IMR-90 (cell line): Measurements from ENCODE around the gene KRTAP29-1. TPM values are rescaled to one million over a fixed set of nuclear protein-coding genes. Genes with fewer than 3 reads are reported as not detected.

Source experiments
- ATAC-seq: fragments of 200-7000 bp; cut with Tn5 transposase; 2 replicates; pipeline ENCODE4 v1.9.1; 2020; ENCODE audit warnings: low read depth, mild to moderate bottlenecking, moderate library complexity
- BruUV-seq: library from RNA; stranded (reverse); fragments of 400-500 nt; replicated peaks from 2 replicates; lab custom pipeline; 2021; lab: Mats Ljungman, UMichigan
- CTCF ChIA-PET: fragments of 300-600 bp; formaldehyde crosslinking; extraction: SDS; loops from one replicate; lab custom pipeline; 2021; ENCODE audit warnings: antibody characterized with exemption; lab: Yijun Ruan, JAX
- POLR2A ChIA-PET: fragments of 300-600 bp; sonication (Branson Sonifier 250); formaldehyde crosslinking; loops from one replicate; lab custom pipeline; 2022; ENCODE audit warnings: antibody characterized with exemption; ENCODE audit not compliant: unreplicated experiment; lab: Charles Lee
- DNase-seq: peaks from one replicate; pipeline ENCODE4 v3.0.0; 2013
- H2AFZ ChIP-seq: replicated peaks from 2 replicates; pipeline ENCODE3; 2013; ENCODE audit warnings: low read length, mild to moderate bottlenecking; ENCODE audit not compliant: poor library complexity
- H2AK5ac ChIP-seq: 2 replicates; pipeline ENCODE4 v1.6.1; 2013; ENCODE audit warnings: low read depth, low read length, inconsistent platforms
- H2AK9ac ChIP-seq: replicated peaks from 2 replicates; pipeline ENCODE3; 2013; ENCODE audit warnings: mild to moderate bottlenecking, low read depth, low read length, moderate library complexity; ENCODE audit not compliant: poor library complexity
- H2BK120ac ChIP-seq: 2 replicates; pipeline ENCODE4 v1.6.1; 2013; ENCODE audit warnings: low read depth, low read length, inconsistent platforms
- H2BK15ac ChIP-seq: 3 replicates; pipeline ENCODE4 v1.6.1; 2013; ENCODE audit warnings: low read depth, low read length, inconsistent platforms
- H2BK20ac ChIP-seq: 2 replicates; pipeline ENCODE4 v1.6.1; 2013; ENCODE audit warnings: low read depth, mild to moderate bottlenecking, inconsistent platforms, low read length, moderate library complexity
- H2BK5ac ChIP-seq: 2 replicates; pipeline ENCODE4 v1.6.1; 2013; ENCODE audit warnings: mild to moderate bottlenecking, low read depth, low read length, inconsistent platforms; ENCODE audit not compliant: poor library complexity, severe bottlenecking
- H3K14ac ChIP-seq: replicated peaks from 2 replicates; pipeline ENCODE4 v1.6.1; 2013; ENCODE audit warnings: low read depth, low read length, inconsistent platforms
- H3K18ac ChIP-seq: 2 replicates; pipeline ENCODE4 v1.6.1; 2013; ENCODE audit warnings: low read depth, low read length, control low read depth
- H3K23ac ChIP-seq: 2 replicates; pipeline ENCODE4 v1.6.1; 2013; ENCODE audit warnings: low read depth, low read length, inconsistent platforms
- H3K27ac ChIP-seq: 2 replicates; pipeline ENCODE4 v1.5.1; 2013; ENCODE audit warnings: mild to moderate bottlenecking, control low read depth, low read length; ENCODE audit not compliant: insufficient read depth
- H3K27me3 ChIP-seq: 2 replicates; pipeline ENCODE4 v1.6.1; 2013; ENCODE audit warnings: low read length; ENCODE audit not compliant: control insufficient read depth, insufficient read depth
- H3K36me3 ChIP-seq: 2 replicates; pipeline ENCODE4 v1.6.1; 2013; ENCODE audit warnings: low read length, mixed read lengths; ENCODE audit not compliant: control insufficient read depth, insufficient read depth
- H3K4ac ChIP-seq: 2 replicates; pipeline ENCODE4 v1.6.1; 2013; ENCODE audit warnings: low read depth, low read length, inconsistent platforms
- H3K4me1 ChIP-seq: 2 replicates; pipeline ENCODE4 v1.6.1; 2013; ENCODE audit warnings: low read length, mixed read lengths; ENCODE audit not compliant: control insufficient read depth, insufficient read depth
- H3K4me2 ChIP-seq: 2 replicates; pipeline ENCODE4 v1.6.1; 2013; ENCODE audit warnings: low read depth, mild to moderate bottlenecking, control low read depth, low read length, moderate library complexity
- H3K4me3 ChIP-seq: 2 replicates; pipeline ENCODE4 v1.5.1; 2013; ENCODE audit warnings: low read depth, mild to moderate bottlenecking, control low read depth, low read length, moderate library complexity; ENCODE audit not compliant: insufficient read depth
- H3K56ac ChIP-seq: 2 replicates; pipeline ENCODE4 v1.6.1; 2013; ENCODE audit warnings: low read length, inconsistent platforms; ENCODE audit not compliant: insufficient read depth; ENCODE audit errors: extremely low read depth
- H3K79me1 ChIP-seq, 2 experiments: 2 replicates each; pipeline ENCODE4 v1.6.1; 2013; ENCODE audit warnings: low read length in 2 of 2, inconsistent platforms in 1 of 2, low read depth in 1 of 2
- H3K9ac ChIP-seq: 2 replicates; pipeline ENCODE4 v1.6.1; 2013; ENCODE audit warnings: low read depth, low read length, control low read depth
- H3K9me1 ChIP-seq: 2 replicates; pipeline ENCODE4 v1.6.1; 2013; ENCODE audit warnings: low read length, inconsistent platforms; ENCODE audit not compliant: insufficient read depth
- H3K9me3 ChIP-seq: 2 replicates; pipeline ENCODE4 v1.6.1; 2013; ENCODE audit warnings: low read length; ENCODE audit not compliant: control insufficient read depth, insufficient read depth
- H4K20me1 ChIP-seq: 2 replicates; pipeline ENCODE4 v1.6.1; 2013; ENCODE audit warnings: low read length, inconsistent platforms; ENCODE audit not compliant: insufficient read depth
- H4K5ac ChIP-seq: 2 replicates; pipeline ENCODE4 v1.6.1; 2013; ENCODE audit warnings: mild to moderate bottlenecking, low read depth, low read length, control low read depth
- H4K8ac ChIP-seq, 2 experiments: 2 replicates each; pipeline ENCODE4 v1.6.1; 2013; ENCODE audit warnings: low read depth in 2 of 2, low read length in 2 of 2, control low read depth in 1 of 2, inconsistent platforms in 1 of 2
- H4K91ac ChIP-seq: 2 replicates; pipeline ENCODE4 v1.6.1; 2013; ENCODE audit warnings: low read depth, low read length, inconsistent platforms; ENCODE audit not compliant: insufficient read depth
- BHLHE40 ChIP-seq: fragments of 150-350 bp; IDR thresholded peaks from 2 replicates; pipeline ENCODE4 v1.6.1; 2016; ENCODE audit warnings: mild to moderate bottlenecking, low read depth, low read length
- CEBPB ChIP-seq: IDR thresholded peaks from 2 replicates; pipeline ENCODE4 v1.6.1; 2012; ENCODE audit warnings: low read depth, low read length, improper control_type of control experiment
- CHD1 ChIP-seq: IDR thresholded peaks from 2 replicates; pipeline ENCODE4 v1.6.1; 2012; ENCODE audit warnings: low read depth, low read length, improper control_type of control experiment
- ELK1 ChIP-seq: fragments of 150-350 bp; IDR thresholded peaks from 2 replicates; pipeline ENCODE4 v1.6.1; 2016; ENCODE audit warnings: low read depth, mild to moderate bottlenecking, low read length, moderate library complexity, borderline replicate concordance
- FOS ChIP-seq: fragments of 150-350 bp; IDR thresholded peaks from 2 replicates; pipeline ENCODE4 v1.6.1; 2016; ENCODE audit warnings: low read depth, low read length
- MAFK ChIP-seq: IDR thresholded peaks from 2 replicates; pipeline ENCODE4 v1.6.1; 2012; ENCODE audit warnings: low read depth, low read length, improper control_type of control experiment
- MAZ ChIP-seq: IDR thresholded peaks from 2 replicates; pipeline ENCODE4 v1.6.1; 2012; ENCODE audit warnings: low read depth, mild to moderate bottlenecking, low read length, improper control_type of control experiment, moderate library complexity, borderline replicate concordance
- MXI1 ChIP-seq: IDR thresholded peaks from 2 replicates; pipeline ENCODE4 v1.6.1; 2012; ENCODE audit warnings: low read depth, mild to moderate bottlenecking, low read length, moderate library complexity, borderline replicate concordance
- NFE2L2 ChIP-seq: fragments of 150-350 bp; IDR thresholded peaks from 2 replicates; pipeline ENCODE4 v1.6.1; 2016; ENCODE audit warnings: low read depth, mild to moderate bottlenecking, low read length
- POLR2A ChIP-seq: IDR thresholded peaks from 2 replicates; pipeline ENCODE4 v1.6.1; 2012; ENCODE audit warnings: mild to moderate bottlenecking, low read depth, low read length
- RAD21 ChIP-seq: IDR thresholded peaks from 2 replicates; pipeline ENCODE4 v1.6.1; 2012; ENCODE audit warnings: low read length, improper control_type of control experiment
- RCOR1 ChIP-seq: IDR thresholded peaks from 2 replicates; pipeline ENCODE4 v1.6.1; 2012; ENCODE audit warnings: mild to moderate bottlenecking, low read length, improper control_type of control experiment; ENCODE audit not compliant: insufficient replicate concordance
- RFX5 ChIP-seq: IDR thresholded peaks from 2 replicates; pipeline ENCODE4 v1.8.0; 2012; ENCODE audit warnings: low read depth, mild to moderate bottlenecking, low read length, moderate library complexity
- SMC3 ChIP-seq: fragments of 150-350 bp; IDR thresholded peaks from 2 replicates; pipeline ENCODE4 v1.6.1; 2016; ENCODE audit warnings: low read depth, mild to moderate bottlenecking, antibody characterized with exemption, low read length, moderate library complexity
- WGBS, 2 experiments: methylation state at CpG; one replicate each; pipeline versions ENCODE4 v1.1.5 to v1.1.7; 2013; ENCODE audit warnings: missing lambda C conversion rate in 2 of 2; ENCODE audit not compliant: insufficient read length in 1 of 2; ENCODE audit errors: extremely low coverage in 2 of 2; 5-methylcytosine and 5-hydroxymethylcytosine counted together
- dilution Hi-C: fragments of 300-500 bp; cut with HindIII; formaldehyde crosslinking; loops from one replicate; pipeline ENCODE4 v1.14.3; 2018; ENCODE audit warnings: low sequenced_read_pairs; ENCODE audit not compliant: unreplicated experiment
- in situ Hi-C: fragments of 300-500 bp; cut with MboI; formaldehyde crosslinking; loops from 3 replicates; pipeline ENCODE4 v1.14.3; 2019; ENCODE audit warnings: low sequenced_read_pairs, inconsistent platforms, mixed read lengths
- intact Hi-C: fragments of 100-400 bp; cut with micrococcal nuclease; formaldehyde crosslinking; loops from 2 replicates; pipeline ENCODE4 v1.10.0; 2022
- polyA plus RNA-seq, 3 experiments: library from polyadenylated mRNA; depleted of rRNA; stranded (reverse); fragments of >200 nt; gene quantifications; 2 replicates each; pipeline ENCODE4 v1.2.3, GENCODE V29; 2012; ENCODE audit warnings: low replicate concordance in 1 of 3
- total RNA-seq: library from RNA; depleted of rRNA; stranded (reverse); fragments of >200 nt; gene quantifications from 2 replicates; pipeline ENCODE4 v1.2.3, GENCODE V29; 2012
- TF ChIP-seq, protein P1 (sequence below): fragments of 150-350 bp; IDR thresholded peaks from 2 replicates; pipeline ENCODE4 v1.6.1; 2017; ENCODE audit warnings: mild to moderate bottlenecking, antibody characterized with exemption, low read length, low read depth
- TF ChIP-seq, protein P2 (sequence below): conservative IDR thresholded peaks from 2 replicates; pipeline ENCODE4 v1.5.1; 2012; ENCODE audit warnings: mild to moderate bottlenecking, low read depth, low read length, improper control_type of control experiment

Gene KRTAP29-1
- total and polyA plus RNA-seq, 2 of the 4 experiments (the other 2 are of a cell fraction), result not detected

DNA sequence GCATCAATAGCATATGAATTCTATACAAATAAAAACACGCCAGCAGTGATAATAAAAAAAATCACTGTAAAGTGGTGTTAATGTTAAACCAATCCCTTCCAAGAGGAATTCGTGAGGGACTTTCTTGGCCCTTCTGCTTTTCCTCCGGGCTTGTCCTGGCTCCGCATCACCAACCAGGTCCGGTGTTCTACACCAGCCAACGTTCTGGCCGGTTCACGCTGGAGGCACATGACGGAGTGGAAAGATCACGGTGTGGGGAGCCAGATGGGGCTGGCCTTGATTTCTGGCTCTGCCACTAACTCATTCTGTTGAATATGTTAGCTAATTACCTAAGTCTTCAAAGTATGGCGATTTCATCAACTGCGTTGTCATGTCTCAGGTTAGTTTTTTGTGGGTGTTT, 1.4 kb upstream of the KRTAP29-1 start:
- Histone ChIP-seq H3K56ac (no peak overlapping the region), H2BK20ac (no peak overlapping the region), H2AK9ac (no peak overlapping the region), H3K4me3 (no peak overlapping the region), H3K79me1 (no peaks in the 10 kb centered on the region), H3K4ac (no peak overlapping the region), H3K18ac (no peak overlapping the region), H2BK120ac (no peak overlapping the region), H2BK5ac (no peak overlapping the region), H3K14ac (no peak overlapping the region), H2BK15ac (no peak overlapping the region), H3K27ac (no peak overlapping the region), H3K9me1 (peaks cover 5% of the 10 kb centered on the region; the same call in 1 of the 2 replicates), H3K9me3 (no peaks in the 10 kb centered on the region), H4K8ac (no peak overlapping the region), H3K36me3 (no peaks in the 10 kb centered on the region), H4K20me1 (no peaks in the 10 kb centered on the region), H4K5ac (no peak overlapping the region), H4K91ac (no peak overlapping the region), H3K23ac (no peak overlapping the region), H2AK5ac (no peak overlapping the region), H2AFZ (no peak overlapping the region), H3K4me1 (no peaks in the 10 kb centered on the region), H3K27me3 (peaks cover 3% of the 10 kb centered on the region), H3K9ac (no peak overlapping the region), H3K4me2 (no peak overlapping the region)
- dilution Hi-C loops (no loop called here), intact Hi-C loops (no loop called here), in situ Hi-C loops (no loop called here)
- ATAC-seq (no peak), DNase-seq (no peak)
- ChIA-PET CTCF (no interaction called here), POLR2A (no interaction called here)
- no peak for TF ChIP-seq FOS
- TF ChIP-seq SMC3, result no peak
- TF ChIP-seq POLR2A, result no peak
- TF ChIP-seq MXI1, result no peak
- no peak for TF ChIP-seq CEBPB
- TF ChIP-seq, protein P1, sequence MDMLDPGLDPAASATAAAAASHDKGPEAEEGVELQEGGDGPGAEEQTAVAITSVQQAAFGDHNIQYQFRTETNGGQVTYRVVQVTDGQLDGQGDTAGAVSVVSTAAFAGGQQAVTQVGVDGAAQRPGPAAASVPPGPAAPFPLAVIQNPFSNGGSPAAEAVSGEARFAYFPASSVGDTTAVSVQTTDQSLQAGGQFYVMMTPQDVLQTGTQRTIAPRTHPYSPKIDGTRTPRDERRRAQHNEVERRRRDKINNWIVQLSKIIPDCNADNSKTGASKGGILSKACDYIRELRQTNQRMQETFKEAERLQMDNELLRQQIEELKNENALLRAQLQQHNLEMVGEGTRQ, result no peak
- TF ChIP-seq CHD1, result no peak
- TF ChIP-seq ELK1, result no peak
- no peak for TF ChIP-seq RFX5
- TF ChIP-seq BHLHE40, result no peak
- TF ChIP-seq RAD21, result no peak
- TF ChIP-seq MAZ, result no peak
- TF ChIP-seq NFE2L2, result no peak
- TF ChIP-seq, protein P2, sequence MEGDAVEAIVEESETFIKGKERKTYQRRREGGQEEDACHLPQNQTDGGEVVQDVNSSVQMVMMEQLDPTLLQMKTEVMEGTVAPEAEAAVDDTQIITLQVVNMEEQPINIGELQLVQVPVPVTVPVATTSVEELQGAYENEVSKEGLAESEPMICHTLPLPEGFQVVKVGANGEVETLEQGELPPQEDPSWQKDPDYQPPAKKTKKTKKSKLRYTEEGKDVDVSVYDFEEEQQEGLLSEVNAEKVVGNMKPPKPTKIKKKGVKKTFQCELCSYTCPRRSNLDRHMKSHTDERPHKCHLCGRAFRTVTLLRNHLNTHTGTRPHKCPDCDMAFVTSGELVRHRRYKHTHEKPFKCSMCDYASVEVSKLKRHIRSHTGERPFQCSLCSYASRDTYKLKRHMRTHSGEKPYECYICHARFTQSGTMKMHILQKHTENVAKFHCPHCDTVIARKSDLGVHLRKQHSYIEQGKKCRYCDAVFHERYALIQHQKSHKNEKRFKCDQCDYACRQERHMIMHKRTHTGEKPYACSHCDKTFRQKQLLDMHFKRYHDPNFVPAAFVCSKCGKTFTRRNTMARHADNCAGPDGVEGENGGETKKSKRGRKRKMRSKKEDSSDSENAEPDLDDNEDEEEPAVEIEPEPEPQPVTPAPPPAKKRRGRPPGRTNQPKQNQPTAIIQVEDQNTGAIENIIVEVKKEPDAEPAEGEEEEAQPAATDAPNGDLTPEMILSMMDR, result no peak
- TF ChIP-seq MAFK, result no peak
- no peak for TF ChIP-seq RCOR1
- BruUV-seq, result no TSS peak
- no CpG with 5 or more reads among the region's 12 CpGs for WGBS, 2 experiments
